ENCODE measurements around the gene SLC45A2.

GRCh38 chr5:34003941-34004340 is 19.4 kb upstream of the SLC45A2 start:
- TF ChIP-seq CTCF (IDR thresholded peaks at IDR 0.05; ENCODE audit: insufficient read depth, low read length, poor library complexity, severe bottlenecking) (no peak), EZH2phosphoT487 (conservative IDR thresholded peaks at IDR 0.05; ENCODE audit: low read length) (no peak)
